KMS-11 (cell line): ENCODE measurements around the gene NRG3.

ENCODE experiments used
- H2AFZ ChIP-seq: fragments of 200-600 bp; sonication (generic); 2 replicates; pipeline ENCODE4 v1.6.1; 2016; ENCODE audit warnings: antibody characterized with exemption, mixed run types, low read depth
- H3K27ac ChIP-seq: fragments of 200-600 bp; sonication (generic); 2 replicates; pipeline ENCODE4 v1.6.1; 2016; ENCODE audit warnings: mild to moderate bottlenecking, mixed run types
- H3K27me3 ChIP-seq: fragments of 200-600 bp; sonication (generic); 2 replicates; pipeline ENCODE4 v1.6.1; 2017; ENCODE audit warnings: mild to moderate bottlenecking, low read depth, mixed run types, moderate library complexity; ENCODE audit not compliant: insufficient read depth
- H3K36me3 ChIP-seq: fragments of 200-600 bp; sonication (generic); 2 replicates; pipeline ENCODE4 v1.6.1; 2017; ENCODE audit warnings: mild to moderate bottlenecking, mixed run types; ENCODE audit not compliant: insufficient read depth
- H3K4me1 ChIP-seq: fragments of 200-600 bp; sonication (generic); 2 replicates; pipeline ENCODE4 v1.6.1; 2016; ENCODE audit warnings: mild to moderate bottlenecking, low read depth, mixed run types; ENCODE audit not compliant: poor library complexity, severe bottlenecking
- H3K4me2 ChIP-seq: fragments of 200-600 bp; sonication (generic); 2 replicates; pipeline ENCODE4 v1.7.0; 2016; ENCODE audit warnings: mild to moderate bottlenecking, mixed run types
- H3K4me3 ChIP-seq: fragments of 200-600 bp; sonication (generic); IDR thresholded peaks from 2 replicates; pipeline ENCODE4 v1.6.1; 2017; ENCODE audit warnings: low read depth, low read length, mixed read lengths; ENCODE audit not compliant: insufficient read depth
- H3K79me2 ChIP-seq: fragments of 200-600 bp; sonication (generic); 2 replicates; pipeline ENCODE4 v1.6.1; 2016; ENCODE audit warnings: low read depth, mixed run types; ENCODE audit not compliant: insufficient read depth
- H3K9ac ChIP-seq: fragments of 200-600 bp; sonication (generic); 2 replicates; pipeline ENCODE4 v1.6.1; 2016; ENCODE audit warnings: mild to moderate bottlenecking, mixed run types
- H4K20me1 ChIP-seq: fragments of 200-600 bp; sonication (generic); 2 replicates; pipeline ENCODE4 v1.6.1; 2016; ENCODE audit warnings: mild to moderate bottlenecking, mixed run types; ENCODE audit not compliant: insufficient read depth
- TF ChIP-seq, protein P1 (sequence below): fragments of 200-600 bp; sonication (generic); conservative IDR thresholded peaks from 2 replicates; pipeline ENCODE4 v1.6.1; 2017; ENCODE audit warnings: low read depth, mild to moderate bottlenecking, antibody characterized with exemption, low read length, moderate library complexity, mixed read lengths

The NRG3 gene

GRCh38 chr10:81871558-81871957, 3.4 kb upstream of the NRG3 start:
- Histone ChIP-seq H3K36me3 (no peaks in the 10 kb centered on the region), H3K79me2 (no peaks in the 10 kb centered on the region), H3K27ac (no peak overlapping the region), H3K4me2 (no peak overlapping the region), H3K4me3 (no peak overlapping the region), H2AFZ (no peak overlapping the region), H3K4me1 (peaks cover 24% of the 10 kb centered on the region), H4K20me1 (no peaks in the 10 kb centered on the region), H3K9ac (no peak overlapping the region), H3K27me3 (no peaks in the 10 kb centered on the region)
- TF ChIP-seq, protein P1, sequence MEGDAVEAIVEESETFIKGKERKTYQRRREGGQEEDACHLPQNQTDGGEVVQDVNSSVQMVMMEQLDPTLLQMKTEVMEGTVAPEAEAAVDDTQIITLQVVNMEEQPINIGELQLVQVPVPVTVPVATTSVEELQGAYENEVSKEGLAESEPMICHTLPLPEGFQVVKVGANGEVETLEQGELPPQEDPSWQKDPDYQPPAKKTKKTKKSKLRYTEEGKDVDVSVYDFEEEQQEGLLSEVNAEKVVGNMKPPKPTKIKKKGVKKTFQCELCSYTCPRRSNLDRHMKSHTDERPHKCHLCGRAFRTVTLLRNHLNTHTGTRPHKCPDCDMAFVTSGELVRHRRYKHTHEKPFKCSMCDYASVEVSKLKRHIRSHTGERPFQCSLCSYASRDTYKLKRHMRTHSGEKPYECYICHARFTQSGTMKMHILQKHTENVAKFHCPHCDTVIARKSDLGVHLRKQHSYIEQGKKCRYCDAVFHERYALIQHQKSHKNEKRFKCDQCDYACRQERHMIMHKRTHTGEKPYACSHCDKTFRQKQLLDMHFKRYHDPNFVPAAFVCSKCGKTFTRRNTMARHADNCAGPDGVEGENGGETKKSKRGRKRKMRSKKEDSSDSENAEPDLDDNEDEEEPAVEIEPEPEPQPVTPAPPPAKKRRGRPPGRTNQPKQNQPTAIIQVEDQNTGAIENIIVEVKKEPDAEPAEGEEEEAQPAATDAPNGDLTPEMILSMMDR, result no peak

DNA sequence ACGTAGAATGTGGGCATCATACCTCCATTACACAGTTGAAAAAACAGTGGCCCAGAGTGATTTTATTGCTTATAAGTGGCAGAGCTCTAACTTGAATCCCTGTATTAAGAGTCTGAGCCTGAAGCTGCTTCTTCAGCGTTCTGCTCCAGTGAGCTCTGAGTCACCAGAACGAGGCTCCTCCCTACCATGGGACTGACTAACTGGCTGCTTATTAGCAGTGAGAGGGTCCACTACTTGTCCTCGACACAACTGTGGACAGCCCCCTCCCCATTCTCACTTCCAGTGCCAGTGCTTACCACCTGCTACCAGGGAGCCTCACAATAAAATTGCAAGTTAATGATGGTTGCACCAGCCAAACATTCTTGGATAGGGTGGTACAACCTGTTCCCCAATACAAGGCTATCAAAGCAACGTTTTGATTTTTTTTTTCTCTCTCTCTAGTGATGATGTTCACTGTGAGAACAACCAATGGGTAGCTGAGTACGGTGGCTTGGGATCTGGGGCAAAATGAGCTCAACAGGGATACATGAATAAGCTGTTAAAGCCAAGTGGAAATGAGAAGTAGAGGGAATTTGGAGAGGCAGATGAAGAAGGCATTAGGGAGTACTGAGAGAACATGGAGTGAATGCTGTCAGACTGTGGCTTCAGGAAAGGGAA, 2.7 kb upstream of the NRG3 start:
- Histone ChIP-seq H3K36me3 (no peaks in the 10 kb centered on the region), H3K27ac (no peak overlapping the region), H3K9ac (no peak overlapping the region), H3K4me1 (peaks cover 24% of the 10 kb centered on the region), H3K27me3 (no peaks in the 10 kb centered on the region), H4K20me1 (no peaks in the 10 kb centered on the region), H3K4me2 (no peak overlapping the region), H2AFZ (no peak overlapping the region), H3K4me3 (no peak overlapping the region), H3K79me2 (no peaks in the 10 kb centered on the region)
- TF ChIP-seq, protein P1, result no peak

DNA sequence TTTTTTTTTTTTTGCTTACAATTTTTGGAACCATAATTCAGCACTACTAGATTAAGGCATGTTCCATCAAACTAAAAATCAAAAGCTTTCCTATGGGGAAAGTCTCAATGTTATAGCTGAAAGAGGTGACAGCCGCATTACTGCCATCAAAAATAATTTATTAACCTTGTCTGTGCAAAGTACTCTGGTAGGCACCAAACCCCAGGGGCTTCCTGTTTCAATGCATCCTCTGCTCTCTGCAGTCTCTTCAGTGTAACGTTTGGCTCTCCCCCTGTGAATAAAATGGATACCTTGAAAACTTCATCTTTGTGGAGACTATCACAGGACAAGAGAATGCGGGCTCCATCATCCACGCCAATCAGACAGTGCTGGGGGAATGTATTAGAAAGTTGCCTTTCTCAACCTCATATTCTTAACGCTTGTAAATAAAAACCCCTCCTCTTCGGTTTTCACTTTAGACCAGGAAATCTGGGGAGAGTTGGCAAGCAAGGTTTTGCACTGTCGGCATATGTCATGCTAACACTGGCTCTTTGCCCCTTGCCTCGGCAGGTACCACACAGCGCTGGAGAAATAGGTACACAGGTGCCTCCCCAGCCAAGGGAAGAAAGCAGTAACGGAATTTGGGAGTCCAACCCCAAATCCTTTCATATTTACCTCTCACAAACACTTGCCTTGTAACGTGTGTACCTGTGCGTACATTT, 1.6 kb upstream of the NRG3 start:
- peak overlapping the region; percentile 57 for H3K4me2 ChIP-seq
- H3K4me3 ChIP-seq, result no peak overlapping the region
- no peaks in the 10 kb centered on the region for H4K20me1 ChIP-seq
- no peak overlapping the region for H3K27ac ChIP-seq
- peaks cover 19% of the 10 kb centered on the region for H3K4me1 ChIP-seq
- TF ChIP-seq, protein P1, result no peak
- peak overlapping the region; percentile 73; the same call in 1 of the 2 replicates for H2AFZ ChIP-seq
- no peaks in the 10 kb centered on the region for H3K27me3 ChIP-seq
- no peaks in the 10 kb centered on the region for H3K79me2 ChIP-seq
- H3K36me3 ChIP-seq, result no peaks in the 10 kb centered on the region
- no peak overlapping the region for H3K9ac ChIP-seq

DNA sequence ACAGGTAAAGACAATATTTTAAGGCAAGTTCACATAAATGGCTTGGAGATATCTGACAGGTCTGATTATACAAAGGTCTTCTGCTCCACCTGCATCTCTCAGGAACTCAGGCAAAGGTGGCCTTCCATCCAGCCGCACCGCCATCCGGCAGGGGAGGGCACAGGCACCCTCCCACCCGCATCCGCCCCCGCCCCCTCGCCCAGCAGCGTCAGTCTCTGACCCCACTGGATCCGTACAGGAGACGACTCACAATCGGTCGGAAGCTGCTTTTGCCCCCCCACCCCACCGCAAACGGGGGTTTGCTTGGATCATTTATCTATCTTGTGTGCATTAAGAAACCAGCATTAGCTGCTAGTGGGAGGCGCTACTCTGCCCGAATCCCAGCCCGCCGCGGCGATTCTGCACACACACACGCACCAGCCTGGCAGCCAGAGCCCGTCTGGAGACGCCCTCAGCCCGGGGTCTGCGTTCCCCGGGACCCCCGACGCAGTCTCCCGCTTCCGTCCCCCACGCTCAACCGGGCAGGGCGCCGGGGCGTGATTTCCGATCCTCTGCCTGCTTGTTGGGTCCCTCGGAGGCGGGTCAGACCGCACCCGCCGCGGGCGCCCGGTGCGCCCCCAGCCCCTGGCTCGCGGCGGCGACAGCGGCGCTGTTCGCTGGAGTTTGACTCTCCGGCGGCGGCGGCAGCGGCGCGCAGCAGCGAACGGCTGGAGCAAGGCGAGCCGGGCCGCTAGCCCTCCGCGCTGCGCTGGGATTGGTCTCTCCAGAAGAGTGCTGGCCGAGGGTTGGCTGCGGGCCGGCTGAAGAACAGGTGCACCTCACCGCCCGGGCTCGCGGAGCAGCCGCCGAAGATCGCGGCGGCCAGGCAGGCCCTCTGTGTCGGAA, 820 bp upstream of the NRG3 start:
- no peaks in the 10 kb centered on the region for H3K79me2 ChIP-seq
- peak overlapping the region; percentile 57 for H3K4me2 ChIP-seq
- H3K4me1 ChIP-seq, result peaks cover 19% of the 10 kb centered on the region
- peak overlapping the region; percentile 41; the same call in 1 of the 2 replicates for H3K9ac ChIP-seq
- no peak overlapping the region for H3K4me3 ChIP-seq
- no peaks in the 10 kb centered on the region for H4K20me1 ChIP-seq
- H3K27me3 ChIP-seq, result no peaks in the 10 kb centered on the region
- H3K36me3 ChIP-seq, result no peaks in the 10 kb centered on the region
- TF ChIP-seq, protein P1, result no peak
- H3K27ac ChIP-seq, result no peak overlapping the region
- H2AFZ ChIP-seq, result peak overlapping the region; percentile 73
